Astrocyte of the hippocampus (primary cell): ENCODE results near the gene GRK5.
A peak's percentile ranks its signal among the peaks of the same experiment; 100 is the strongest.
"Not testable (repeated sequence)": the region's sequence is repeated elsewhere in the genome, so short reads cannot be mapped to it uniquely, and the experiment has no call there.

Source experiments
- DNase-seq: peaks from one replicate; pipeline ENCODE4 v3.0.0; 2011; ENCODE audit warnings: low read depth, low spot score

Gene GRK5

GRCh38 chr10:119419931-119420330, 212.6 kb downstream of the GRK5 start:
- no peak for DNase-seq

GRCh38 chr10:119420950-119421875, 213.8 kb downstream of the GRK5 start:
- DNase-seq: no peak

GRCh38 chr10:119421891-119422681, 214.7 kb downstream of the GRK5 start:
- peak; percentile 49 for DNase-seq

- no peak for DNase-seq
Observed at GRCh38 chr10:119422682-119423509, 215.5 kb downstream of the GRK5 start.

- no peak for DNase-seq
Observed at GRCh38 chr10:119423510-119424257, 216.3 kb downstream of the GRK5 start.

GRCh38 chr10:119424258-119424975, 217.0 kb downstream of the GRK5 start:
- DNase-seq: no peak

GRCh38 chr10:119425102-119425880, 217.9 kb downstream of the GRK5 start:
- DNase-seq: no peak

- DNase-seq: no peak
Observed at GRCh38 chr10:119425881-119426170, 218.5 kb downstream of the GRK5 start.

- DNase-seq: no peak
Observed at GRCh38 chr10:119426699-119427098, 219.3 kb downstream of the GRK5 start.

- DNase-seq: no peak
Observed at GRCh38 chr10:119427263-119427864, 220.0 kb downstream of the GRK5 start.

- peak; percentile 61 for DNase-seq
Observed at GRCh38 chr10:119428789-119429188, 221.4 kb downstream of the GRK5 start.

GRCh38 chr10:119429771-119430170, 222.4 kb downstream of the GRK5 start:
- no peak for DNase-seq

- DNase-seq: no peak
Observed at GRCh38 chr10:119431034-119431772, 223.8 kb downstream of the GRK5 start.

- no peak for DNase-seq
Observed at GRCh38 chr10:119431773-119432135, 224.4 kb downstream of the GRK5 start.

- DNase-seq: not testable (repeated sequence)
Observed at GRCh38 chr10:119434942-119435341, 227.6 kb downstream of the GRK5 start.

GRCh38 chr10:119438717-119439116, 231.3 kb downstream of the GRK5 start:
- DNase-seq: no peak

- DNase-seq: no peak
Observed at GRCh38 chr10:119439922-119440321, 232.6 kb downstream of the GRK5 start.

GRCh38 chr10:119441151-119441821, 233.9 kb downstream of the GRK5 start:
- DNase-seq: peak; percentile 60
